Erythroblast (primary cell): ENCODE results near the gene MYL12B.

ENCODE experiments used
- GATA1 ChIP-seq: IDR thresholded peaks from 2 replicates; pipeline ENCODE4 v1.6.1; 2011; ENCODE audit warnings: low read depth, mild to moderate bottlenecking, control low read depth, low read length, moderate library complexity
- POLR2A ChIP-seq: IDR thresholded peaks from 2 replicates; pipeline ENCODE4 v1.6.1; 2011; ENCODE audit warnings: mild to moderate bottlenecking, low read length

DNA sequence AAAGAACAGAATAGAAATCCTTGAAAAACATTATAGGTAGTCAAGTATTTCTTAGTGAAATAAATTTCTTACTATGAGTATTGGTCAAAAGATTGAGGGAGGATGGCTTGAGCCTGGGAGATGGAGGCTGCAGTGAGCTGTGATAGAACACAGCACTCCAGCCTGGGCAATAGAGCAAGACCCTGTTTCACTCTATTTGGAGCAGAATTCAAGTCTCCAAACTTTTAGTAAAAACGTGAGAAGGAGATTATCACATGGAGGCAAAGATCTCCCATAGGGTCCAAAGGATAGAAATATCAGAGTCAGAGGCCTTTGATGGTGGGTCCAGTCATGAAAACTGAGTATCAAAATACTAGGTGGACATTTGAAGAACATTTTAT is 16.8 kb upstream of the MYL12B start:
- TF ChIP-seq POLR2A = no peak
- no peak for TF ChIP-seq GATA1
